Endodermal cell (in vitro differentiated cells): ENCODE results near the gene C11orf54. TPM values are rescaled to one million over a fixed set of nuclear protein-coding genes. Genes with fewer than 3 reads are reported as not detected.

ENCODE experiments used
- DNase-seq: peaks from one replicate; pipeline ENCODE4 v3.0.0-alpha.2; 2017
- H3K27ac ChIP-seq: 2 replicates; pipeline ENCODE4 v1.5.1; 2013; ENCODE audit warnings: mild to moderate bottlenecking, low read depth, low read length, moderate library complexity
- H3K27me3 ChIP-seq: 2 replicates; pipeline ENCODE4 v1.6.1; 2013; ENCODE audit warnings: mild to moderate bottlenecking, low read length, moderate library complexity; ENCODE audit not compliant: insufficient read depth, control insufficient read depth, poor library complexity, severe bottlenecking
- H3K36me3 ChIP-seq: 2 replicates; pipeline ENCODE4 v1.7.0; 2013; ENCODE audit warnings: mild to moderate bottlenecking, low read length, moderate library complexity; ENCODE audit not compliant: control insufficient read depth, insufficient read depth
- H3K4me1 ChIP-seq: one replicate; pipeline ENCODE4 v1.7.0; 2013; ENCODE audit warnings: low read length; ENCODE audit not compliant: control insufficient read depth, insufficient read depth
- H3K4me3 ChIP-seq: 2 replicates; pipeline ENCODE4 v1.5.1; 2013; ENCODE audit warnings: mild to moderate bottlenecking, low read length, moderate library complexity
- H3K9ac ChIP-seq: 2 replicates; pipeline ENCODE4 v1.6.1; 2013; ENCODE audit warnings: mild to moderate bottlenecking, low read length, moderate library complexity; ENCODE audit not compliant: poor library complexity, severe bottlenecking; ENCODE audit errors: extremely low read depth
- H3K9me3 ChIP-seq: 2 replicates; pipeline ENCODE4 v1.6.1; 2013; ENCODE audit warnings: mild to moderate bottlenecking, low read length, moderate library complexity; ENCODE audit not compliant: control insufficient read depth
- H3K27ac Mint-ChIP-seq: 2 replicates; pipeline ENCODE4 v1.8.0; 2020; ENCODE audit warnings: mixed read lengths
- H3K27me3 Mint-ChIP-seq: 2 replicates; pipeline ENCODE4 v1.8.0; 2021; ENCODE audit warnings: mild to moderate bottlenecking, mixed read lengths; ENCODE audit not compliant: insufficient read depth
- H3K36me3 Mint-ChIP-seq: 2 replicates; pipeline ENCODE4 v1.8.0; 2020; ENCODE audit warnings: low read depth, mixed read lengths
- H3K4me1 Mint-ChIP-seq: 2 replicates; pipeline ENCODE4 v1.8.0; 2020; ENCODE audit warnings: mixed read lengths
- H3K4me3 Mint-ChIP-seq: 2 replicates; pipeline ENCODE4 v1.8.0; 2020; ENCODE audit warnings: mild to moderate bottlenecking, moderate library complexity, mixed read lengths
- H3K9me3 Mint-ChIP-seq: 2 replicates; pipeline ENCODE4 v1.8.0; 2020; ENCODE audit warnings: mild to moderate bottlenecking, mixed read lengths
- WGBS, 2 experiments: methylation state at CpG; one replicate each; pipeline versions ENCODE4 v1.1.5 to v1.1.7; 2013; ENCODE audit warnings: missing lambda C conversion rate in 2 of 2, mixed read lengths in 1 of 2; ENCODE audit not compliant: insufficient coverage in 1 of 2, insufficient read length in 1 of 2; 5-methylcytosine and 5-hydroxymethylcytosine counted together
- total RNA-seq, 2 donors: library from RNA; stranded (reverse); fragmentation: NEBNext Ultra II Directional in 1 of 2; extraction: Animal tissue kit (Norgen Biotek cat#: 25700) in 1 of 2; gene quantifications; 2 replicates in 1 of 2; 3 replicates in 1 of 2; pipeline ENCODE4 v1.2.1, GENCODE V29; 2021
- TF ChIP-seq, protein P1 (sequence below): fragments of 200-600 bp; sonication (generic); conservative IDR thresholded peaks from 2 replicates; pipeline ENCODE4 v1.5.0; 2021; ENCODE audit warnings: antibody characterized with exemption, mild to moderate bottlenecking

Gene C11orf54
- total RNA-seq, 2 donors from 2014 or later = 18.8 to 33.6 TPM

DNA sequence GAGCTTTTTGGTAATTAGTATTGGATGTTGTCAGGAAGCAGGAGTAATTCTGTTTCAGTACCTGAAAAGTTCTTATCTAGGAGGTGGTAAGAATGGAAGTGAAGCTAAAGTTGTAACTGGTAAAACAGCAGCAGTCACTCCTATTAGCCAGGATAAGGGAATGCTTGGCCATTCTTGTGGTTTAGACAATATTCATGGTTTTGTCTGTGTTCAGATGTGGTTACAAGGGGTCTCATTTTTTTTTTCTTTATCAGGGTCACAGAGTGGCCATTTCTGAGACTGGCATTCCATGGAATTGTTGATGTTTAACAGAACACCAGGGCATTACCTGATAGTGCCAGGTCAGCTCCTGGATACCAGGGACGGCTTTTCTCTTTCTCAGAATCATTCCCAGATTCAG lies 24.0 kb upstream of the C11orf54 start:
- Mint-ChIP-seq H3K36me3 (peaks cover 78% of the 10 kb centered on the region), H3K4me3 (no peak overlapping the region), H3K4me1 (peaks cover 11% of the 10 kb centered on the region), H3K9me3 (no peaks in the 10 kb centered on the region), H3K27me3 (no peaks in the 10 kb centered on the region), H3K27ac (no peak overlapping the region)
- H3K27me3 ChIP-seq = no peaks in the 10 kb centered on the region
- no peak overlapping the region for H3K9ac ChIP-seq
- TF ChIP-seq, protein P1, sequence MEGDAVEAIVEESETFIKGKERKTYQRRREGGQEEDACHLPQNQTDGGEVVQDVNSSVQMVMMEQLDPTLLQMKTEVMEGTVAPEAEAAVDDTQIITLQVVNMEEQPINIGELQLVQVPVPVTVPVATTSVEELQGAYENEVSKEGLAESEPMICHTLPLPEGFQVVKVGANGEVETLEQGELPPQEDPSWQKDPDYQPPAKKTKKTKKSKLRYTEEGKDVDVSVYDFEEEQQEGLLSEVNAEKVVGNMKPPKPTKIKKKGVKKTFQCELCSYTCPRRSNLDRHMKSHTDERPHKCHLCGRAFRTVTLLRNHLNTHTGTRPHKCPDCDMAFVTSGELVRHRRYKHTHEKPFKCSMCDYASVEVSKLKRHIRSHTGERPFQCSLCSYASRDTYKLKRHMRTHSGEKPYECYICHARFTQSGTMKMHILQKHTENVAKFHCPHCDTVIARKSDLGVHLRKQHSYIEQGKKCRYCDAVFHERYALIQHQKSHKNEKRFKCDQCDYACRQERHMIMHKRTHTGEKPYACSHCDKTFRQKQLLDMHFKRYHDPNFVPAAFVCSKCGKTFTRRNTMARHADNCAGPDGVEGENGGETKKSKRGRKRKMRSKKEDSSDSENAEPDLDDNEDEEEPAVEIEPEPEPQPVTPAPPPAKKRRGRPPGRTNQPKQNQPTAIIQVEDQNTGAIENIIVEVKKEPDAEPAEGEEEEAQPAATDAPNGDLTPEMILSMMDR = no peak
- no peak overlapping the region for H3K4me3 ChIP-seq
- no peaks in the 10 kb centered on the region for H3K9me3 ChIP-seq
- DNase-seq = no peak
- peaks cover 82% of the 10 kb centered on the region for H3K36me3 ChIP-seq
- no peak overlapping the region for H3K27ac ChIP-seq
- WGBS, 2 experiments = 82 to 100% methylated on average over 1 of the region's 1 CpG
- H3K4me1 ChIP-seq = no peaks in the 10 kb centered on the region

DNA sequence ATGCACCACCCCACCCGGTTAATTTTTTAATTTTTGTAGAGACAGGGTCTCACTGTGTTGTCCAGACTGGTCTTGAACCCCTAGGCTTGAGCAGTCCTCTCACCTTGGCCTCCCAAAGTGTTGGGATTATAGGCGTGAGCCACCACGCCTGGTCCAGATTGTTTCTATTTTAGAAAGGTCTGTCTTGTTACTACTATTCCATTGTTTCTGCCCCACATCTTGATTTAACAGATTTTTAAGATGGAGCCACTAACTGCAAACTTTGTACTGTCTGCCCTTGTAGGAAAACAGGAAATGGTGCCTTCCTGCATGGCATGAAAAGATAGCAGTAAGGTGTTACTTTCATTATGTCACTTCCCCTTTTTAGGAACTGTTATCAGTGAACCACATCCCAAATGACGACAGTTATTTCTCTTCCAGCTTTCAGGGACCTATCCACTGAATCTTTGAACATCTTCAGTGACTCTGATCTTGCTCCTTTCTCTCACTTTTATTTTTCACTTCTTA lies 23.4 kb upstream of the C11orf54 start:
- Histone ChIP-seq H3K36me3 (peaks cover 82% of the 10 kb centered on the region), H3K27me3 (no peaks in the 10 kb centered on the region), H3K4me3 (no peak overlapping the region), H3K27ac (no peak overlapping the region), H3K9ac (no peak overlapping the region), H3K4me1 (no peaks in the 10 kb centered on the region), H3K9me3 (no peaks in the 10 kb centered on the region)
- no peak for DNase-seq
- no peaks in the 10 kb centered on the region for H3K27me3 Mint-ChIP-seq
- no peaks in the 10 kb centered on the region for H3K9me3 Mint-ChIP-seq
- peaks cover 11% of the 10 kb centered on the region for H3K4me1 Mint-ChIP-seq
- H3K4me3 Mint-ChIP-seq = no peak overlapping the region
- WGBS, 2 experiments = 89 to 94% methylated on average over 4 of the region's 4 CpGs
- peaks cover 77% of the 10 kb centered on the region for H3K36me3 Mint-ChIP-seq
- TF ChIP-seq, protein P1 = no peak
- no peak overlapping the region for H3K27ac Mint-ChIP-seq

DNA sequence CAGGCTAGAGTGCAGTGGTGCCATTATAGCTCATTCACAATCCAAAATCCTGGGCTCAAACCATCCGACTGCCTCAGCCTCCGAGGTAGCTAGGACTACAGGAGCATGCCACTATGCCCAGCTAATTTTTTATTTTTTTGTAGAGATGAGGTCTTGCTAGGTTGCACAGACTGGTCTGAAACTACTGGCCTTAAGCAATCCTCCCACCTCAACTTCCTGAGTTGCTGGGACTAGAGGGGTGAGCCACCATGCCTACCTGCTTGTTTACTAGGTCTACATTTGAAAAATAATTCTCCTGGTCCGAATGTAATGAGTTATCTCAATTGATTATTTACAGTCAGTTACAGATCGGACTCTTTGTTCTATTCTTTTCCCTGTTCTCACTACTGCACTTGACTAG lies 22.2 kb upstream of the C11orf54 start:
- Histone ChIP-seq H3K27me3 (no peaks in the 10 kb centered on the region), H3K4me1 (no peaks in the 10 kb centered on the region), H3K9me3 (no peaks in the 10 kb centered on the region), H3K9ac (no peak overlapping the region), H3K27ac (no peak overlapping the region), H3K36me3 (peaks cover 79% of the 10 kb centered on the region), H3K4me3 (no peak overlapping the region)
- 94% methylated on average over 4 of the region's 4 CpGs; no CpG with 5 or more reads in 1 of the 2 experiments for WGBS, 2 experiments
- Mint-ChIP-seq H3K4me1 (peaks cover 4% of the 10 kb centered on the region), H3K4me3 (no peak overlapping the region), H3K9me3 (no peaks in the 10 kb centered on the region), H3K27ac (no peak overlapping the region), H3K36me3 (peaks cover 78% of the 10 kb centered on the region), H3K27me3 (no peaks in the 10 kb centered on the region)
- no peak for DNase-seq
- TF ChIP-seq, protein P1 = no peak
